Stomach (tissue), 9 donors: ENCODE results near the gene SH3GLB1. TPM values are rescaled to one million over a fixed set of nuclear protein-coding genes. Genes with fewer than 3 reads are reported as not detected.
A peak's percentile ranks its signal among the peaks of the same experiment; 100 is the strongest.
"Not testable (repeated sequence)": the region's sequence is repeated elsewhere in the genome, so short reads cannot be mapped to it uniquely, and the experiment has no call there.

ENCODE experiments used
- DNase-seq, 2 donors: peaks; one replicate each; pipeline versions ENCODE4 v3.0.0 to v3.0.0-alpha.2; 2013 to 2019
- H3K27ac ChIP-seq, 5 donors: fragments of 200-600 bp in 4 of 5; sonication (generic) in 4 of 5; one replicate each; pipeline ENCODE4 v1.5.1; 2013 to 2019; ENCODE audit warnings: mild to moderate bottlenecking in 1 of 5, moderate library complexity in 1 of 5
- H3K27me3 ChIP-seq, 3 donors: fragments of 200-600 bp; sonication (generic); one replicate each; pipeline ENCODE4 v1.5.1; 2017 to 2019; ENCODE audit warnings: mixed run types in 1 of 3
- H3K36me3 ChIP-seq, 4 donors: fragments of 200-600 bp; sonication (generic); 1 replicate in 3 of 4; 2 replicates in 1 of 4; pipeline ENCODE4 v1.5.1; 2016 to 2019
- H3K4me1 ChIP-seq, 4 donors: fragments of 200-600 bp; sonication (generic); one replicate each; pipeline ENCODE4 v1.5.1; 2016 to 2019
- H3K4me3 ChIP-seq, 4 donors: fragments of 200-600 bp; sonication (generic) in 3 of 4; one replicate each; pipeline ENCODE4 v1.5.1; 2016 to 2019; ENCODE audit warnings: mild to moderate bottlenecking in 1 of 4
- H3K9me3 ChIP-seq, 4 donors: fragments of 200-600 bp; sonication (generic); one replicate each; pipeline ENCODE4 v1.5.1; 2016 to 2019
- EP300 ChIP-seq: sonication (generic); formaldehyde crosslinking; IDR thresholded peaks from one replicate; pipeline ENCODE4 v1.6.1; 2017; ENCODE audit warnings: antibody characterized with exemption
- POLR2A ChIP-seq, 4 donors: fragments of 450-650 bp; IDR thresholded peaks; one replicate each; pipeline ENCODE4 v1.6.1; 2016; ENCODE audit warnings: antibody characterized with exemption in 4 of 4, control low read depth in 2 of 4, mild to moderate bottlenecking in 1 of 4, moderate library complexity in 1 of 4
- POLR2AphosphoS5 ChIP-seq, 3 donors: sonication (generic); formaldehyde crosslinking; IDR thresholded peaks; one replicate each; pipeline ENCODE4 v1.6.1; 2016; ENCODE audit warnings: antibody characterized with exemption in 3 of 3
- WGBS, 5 donors: extraction: QIAGEN DNeasy Blood & Tissue Kit in 3 of 5; methylation state at CpG; one replicate each; pipeline versions ENCODE4 v1.1.5 to v1.1.7; 2013 to 2018; 5-methylcytosine and 5-hydroxymethylcytosine counted together
- intact Hi-C: fragments of 100-400 bp; cut with DNase I; formaldehyde crosslinking; loops from one replicate; pipeline ENCODE4 v1.15.1; 2023; ENCODE audit warnings: low total_unique reads
- polyA plus RNA-seq, 3 donors: library from polyadenylated mRNA; stranded (reverse); fragments of 200-250 nt; gene quantifications; one replicate each; pipeline ENCODE4 v1.2.3, GENCODE V29; 2013
- total RNA-seq, 5 donors: library from RNA; depleted of rRNA; stranded (reverse); fragments of >200 nt; gene quantifications; one replicate each; pipeline versions ENCODE4 v1.1.0 to v1.2.3, GENCODE V29; 2014 to 2016
- TF ChIP-seq, protein P1 (sequence below), 7 experiments: fragments of 450-650 bp in 4 of 7; fragments of 200-600 bp in 3 of 7; sonication (generic) in 3 of 7; IDR thresholded peaks; one replicate each; pipeline ENCODE4 v1.5.1; 2016 to 2019; ENCODE audit warnings: antibody characterized with exemption in 7 of 7, control low read depth in 2 of 7, mild to moderate bottlenecking in 1 of 7
- donor health status: healthy with polysubstance abuse.
- donor health status: Bipolar disorder and iron deficiency.
- donor health status: healthy.

The SH3GLB1 gene
- total and polyA plus RNA-seq, 8 donors: 25.2 to 95.5 (median 39.7) TPM

DNA sequence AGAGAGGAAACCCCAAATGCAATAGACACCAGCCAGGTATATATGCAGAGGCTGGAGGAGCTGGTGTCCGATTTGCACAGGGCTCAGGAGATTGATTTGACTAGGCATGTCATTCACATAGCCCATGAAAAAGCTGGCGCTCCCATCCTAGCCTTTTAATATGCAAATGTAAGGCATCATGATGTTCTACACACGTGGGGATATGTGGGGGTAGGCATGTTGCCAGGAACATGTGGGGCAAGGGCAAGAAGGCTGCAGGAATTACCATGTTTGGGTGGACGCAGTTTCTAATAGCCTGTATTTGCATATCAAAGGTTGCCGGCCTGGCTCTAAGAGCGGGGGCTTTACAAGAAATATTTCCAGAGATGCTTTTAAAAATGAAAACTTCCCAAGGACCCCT, 11.7 kb upstream of the SH3GLB1 start:
- no peak overlapping the region for H3K4me3 ChIP-seq
- no peaks in the 10 kb centered on the region for H3K4me1 ChIP-seq
- H3K9me3 ChIP-seq: no peaks in the 10 kb centered on the region
- intact Hi-C loops: no loop called here
- no peaks in the 10 kb centered on the region for H3K27me3 ChIP-seq
- DNase-seq: no peak
- H3K27ac ChIP-seq: no peak overlapping the region
- TF ChIP-seq POLR2AphosphoS5 (IDR thresholded peaks at IDR 0.05): no peak
- H3K36me3 ChIP-seq: no peaks in the 10 kb centered on the region
- WGBS, 5 donors: 48 to 70% (median 63%) methylated on average over 6 of the region's 6 CpGs

DNA sequence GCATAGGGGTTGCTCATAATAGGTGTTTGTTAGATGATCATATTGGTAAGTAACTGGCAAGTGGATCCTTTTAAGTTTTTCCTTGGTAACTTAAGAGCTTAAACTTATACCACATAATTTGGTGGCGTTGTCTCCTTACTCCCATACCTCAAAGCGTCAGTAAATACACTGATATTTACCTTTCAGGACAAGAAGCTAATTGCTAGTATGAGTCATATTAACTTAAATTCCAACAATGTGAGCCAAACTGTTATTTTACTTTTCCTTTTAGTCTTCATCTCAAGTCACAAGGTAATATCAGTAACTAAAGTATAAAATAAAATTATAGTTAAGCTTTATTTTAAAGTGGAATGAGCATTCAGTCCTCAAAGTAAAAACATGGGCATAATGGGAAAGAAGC, 9.0 kb upstream of the SH3GLB1 start:
- WGBS, 5 donors: 30 to 71% (median 62%) methylated on average over 2 of the region's 2 CpGs
- intact Hi-C loops: no loop called here

DNA sequence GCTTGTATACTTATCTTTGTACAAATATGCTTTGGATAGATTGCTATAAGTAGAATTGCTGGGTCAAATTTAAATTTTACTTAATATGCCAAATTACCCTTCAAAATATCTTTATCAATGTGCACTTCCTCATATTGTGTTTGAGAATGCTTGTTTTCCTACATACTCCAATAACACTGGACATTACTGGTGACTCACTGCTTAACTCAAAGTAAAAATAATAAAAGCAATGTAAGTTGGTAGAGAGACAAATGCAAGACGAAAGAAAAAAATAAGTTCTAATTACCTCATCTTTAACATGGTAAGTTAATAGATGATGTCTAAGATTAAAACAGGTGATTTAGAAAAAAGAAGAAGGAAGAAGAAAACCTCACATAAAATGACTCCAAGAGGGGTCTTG, 7.9 kb upstream of the SH3GLB1 start:
- TF ChIP-seq POLR2A (IDR thresholded peaks at IDR 0.05) (no peak), POLR2AphosphoS5 (IDR thresholded peaks at IDR 0.05) (no peak), EP300 (no peak)
- TF ChIP-seq, protein P1, sequence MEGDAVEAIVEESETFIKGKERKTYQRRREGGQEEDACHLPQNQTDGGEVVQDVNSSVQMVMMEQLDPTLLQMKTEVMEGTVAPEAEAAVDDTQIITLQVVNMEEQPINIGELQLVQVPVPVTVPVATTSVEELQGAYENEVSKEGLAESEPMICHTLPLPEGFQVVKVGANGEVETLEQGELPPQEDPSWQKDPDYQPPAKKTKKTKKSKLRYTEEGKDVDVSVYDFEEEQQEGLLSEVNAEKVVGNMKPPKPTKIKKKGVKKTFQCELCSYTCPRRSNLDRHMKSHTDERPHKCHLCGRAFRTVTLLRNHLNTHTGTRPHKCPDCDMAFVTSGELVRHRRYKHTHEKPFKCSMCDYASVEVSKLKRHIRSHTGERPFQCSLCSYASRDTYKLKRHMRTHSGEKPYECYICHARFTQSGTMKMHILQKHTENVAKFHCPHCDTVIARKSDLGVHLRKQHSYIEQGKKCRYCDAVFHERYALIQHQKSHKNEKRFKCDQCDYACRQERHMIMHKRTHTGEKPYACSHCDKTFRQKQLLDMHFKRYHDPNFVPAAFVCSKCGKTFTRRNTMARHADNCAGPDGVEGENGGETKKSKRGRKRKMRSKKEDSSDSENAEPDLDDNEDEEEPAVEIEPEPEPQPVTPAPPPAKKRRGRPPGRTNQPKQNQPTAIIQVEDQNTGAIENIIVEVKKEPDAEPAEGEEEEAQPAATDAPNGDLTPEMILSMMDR (IDR thresholded peaks at IDR 0.05): no peak
- intact Hi-C loops: no loop called here
- Histone ChIP-seq H3K4me1 (no peaks in the 10 kb centered on the region), H3K27ac (no peak overlapping the region), H3K27me3 (no peaks in the 10 kb centered on the region), H3K36me3 (no peaks in the 10 kb centered on the region), H3K9me3 (no peaks in the 10 kb centered on the region), H3K4me3 (no peak overlapping the region)
- 77 to 92% (median 85%) methylated on average over 1 of the region's 1 CpG for WGBS, 5 donors
- DNase-seq: no peak

More for the DNA sequence above, 9.0 kb upstream of the SH3GLB1 start:
- Histone ChIP-seq H3K27me3 (no peaks in the 10 kb centered on the region), H3K4me1 (no peaks in the 10 kb centered on the region), H3K36me3 (no peaks in the 10 kb centered on the region), H3K4me3 (no peak overlapping the region), H3K9me3 (no peaks in the 10 kb centered on the region), H3K27ac (no peak overlapping the region)
- TF ChIP-seq POLR2A (IDR thresholded peaks at IDR 0.05) (no peak), EP300 (no peak), POLR2AphosphoS5 (IDR thresholded peaks at IDR 0.05) (no peak)
- TF ChIP-seq, protein P1 (IDR thresholded peaks at IDR 0.05): no peak
- DNase-seq: no peak

- H3K27ac ChIP-seq: no peak overlapping the region
- intact Hi-C loops: no loop called here
- DNase-seq: no peak
- no peaks in the 10 kb centered on the region for H3K9me3 ChIP-seq
- TF ChIP-seq, protein P1 (IDR thresholded peaks at IDR 0.05): no peak
- TF ChIP-seq POLR2AphosphoS5 (IDR thresholded peaks at IDR 0.05) (no peak), EP300 (no peak), POLR2A (IDR thresholded peaks at IDR 0.05) (no peak)
- no peaks in the 10 kb centered on the region for H3K36me3 ChIP-seq
- no peak overlapping the region for H3K4me3 ChIP-seq
- H3K4me1 ChIP-seq: peaks cover 0 to 10% (median 9%) of the 10 kb centered on the region in 4 donors
- WGBS, 5 donors: 54 to 78% (median 73%) methylated on average over 2 of the region's 2 CpGs
- no peaks in the 10 kb centered on the region for H3K27me3 ChIP-seq
These were observed 5.2 kb upstream of the SH3GLB1 start for GRCh38 chr1:86699186-86699585.

GRCh38 chr1:86701731-86702130, 2.6 kb upstream of the SH3GLB1 start:
- H3K4me1 ChIP-seq: peaks cover 10 to 23% (median 18%) of the 10 kb centered on the region in 4 donors
- TF ChIP-seq POLR2AphosphoS5 (IDR thresholded peaks at IDR 0.05) (no peak), EP300 (no peak)
- peak in 1 of 2 donors; percentile 6 for DNase-seq
- H3K4me3 ChIP-seq: no peak overlapping the region
- intact Hi-C loops: no loop called here
- no peak overlapping the region for H3K27ac ChIP-seq
- no peaks in the 10 kb centered on the region for H3K9me3 ChIP-seq
- no peaks in the 10 kb centered on the region for H3K36me3 ChIP-seq
- H3K27me3 ChIP-seq: no peaks in the 10 kb centered on the region
- WGBS, 5 donors: 47 to 71% (median 67%) methylated on average over 1 of the region's 1 CpG

GRCh38 chr1:86702954-86703494, 1.4 kb upstream of the SH3GLB1 start:
- Histone ChIP-seq H3K27ac (peak overlapping the region in 1 of 5 donors; percentile 99), H3K4me1 (peaks cover 21 to 36% (median 30%) of the 10 kb centered on the region in 4 donors)
- H3K4me3 ChIP-seq, H3K27me3 ChIP-seq, DNase-seq, H3K9me3 ChIP-seq, intact Hi-C loops, H3K36me3 ChIP-seq: not testable (repeated sequence)
- 89 to 98% (median 95%) methylated on average over 5 of the region's 5 CpGs for WGBS, 5 donors
